COLO668 (cell line): ENCODE data around the gene ANKRD2.

Experiments used
- DNase-seq: peaks from one replicate; lab custom pipeline; 2025; ENCODE audit not compliant: unreplicated experiment; lab: John Stamatoyannopoulos, UW

ANKRD2 gene

DNA sequence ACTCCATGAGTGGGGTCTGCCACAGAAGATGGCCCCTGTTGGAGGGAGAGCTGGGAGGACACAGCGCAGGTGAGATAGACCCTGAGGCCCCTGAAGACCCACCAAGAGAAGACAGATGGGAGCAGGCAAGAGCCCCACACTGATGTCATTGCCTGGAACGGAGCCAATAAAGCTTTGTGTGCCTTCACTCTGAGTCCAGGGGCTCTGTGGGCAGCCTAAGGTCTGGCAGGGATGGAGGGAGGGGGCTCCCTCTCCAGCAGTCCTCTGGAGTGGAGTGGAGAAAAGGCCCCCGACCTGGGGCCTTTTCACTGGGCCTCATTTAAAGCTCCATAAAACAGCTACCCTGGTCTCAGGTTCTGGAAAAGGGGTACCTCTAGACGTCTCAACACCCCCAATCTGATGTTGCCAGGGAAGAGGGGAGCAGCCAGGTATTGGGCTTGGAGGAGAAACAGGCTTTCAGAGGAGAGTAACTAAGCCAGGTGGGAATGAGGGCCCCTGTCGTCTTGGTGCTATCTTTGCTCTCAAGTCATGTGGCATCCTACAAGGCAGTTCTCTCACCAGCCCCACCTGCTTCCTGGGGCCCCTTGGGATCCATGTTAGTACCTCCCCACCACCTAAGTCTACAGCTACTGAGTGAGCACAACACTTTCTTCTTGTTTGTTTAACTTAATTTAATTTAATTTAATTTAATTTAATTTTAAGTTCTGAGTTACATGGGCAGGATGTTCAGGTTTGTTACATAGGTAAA, 18.3 kb downstream of the ANKRD2 start:
- peak; percentile 0 for DNase-seq

DNA sequence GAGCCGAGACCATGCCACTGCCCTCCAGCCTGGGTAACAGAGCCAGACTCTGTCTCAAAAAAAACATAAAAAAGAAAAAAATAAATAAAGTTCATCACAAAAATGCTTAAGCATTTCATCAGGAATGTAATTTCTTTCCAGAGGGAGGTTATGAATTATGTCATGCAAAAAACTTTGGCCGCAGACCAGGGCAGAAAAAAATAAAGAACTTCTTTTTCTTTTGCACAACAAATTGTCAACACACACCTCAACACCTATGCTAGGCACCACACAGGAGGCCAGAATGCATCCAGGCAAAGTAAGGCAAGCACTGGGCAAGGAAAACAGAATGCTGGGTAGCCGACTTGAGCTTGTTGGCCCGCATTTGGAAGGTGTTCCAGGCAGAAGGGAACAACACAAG, 20.8 kb downstream of the ANKRD2 start:
- DNase-seq, result no peak

DNA sequence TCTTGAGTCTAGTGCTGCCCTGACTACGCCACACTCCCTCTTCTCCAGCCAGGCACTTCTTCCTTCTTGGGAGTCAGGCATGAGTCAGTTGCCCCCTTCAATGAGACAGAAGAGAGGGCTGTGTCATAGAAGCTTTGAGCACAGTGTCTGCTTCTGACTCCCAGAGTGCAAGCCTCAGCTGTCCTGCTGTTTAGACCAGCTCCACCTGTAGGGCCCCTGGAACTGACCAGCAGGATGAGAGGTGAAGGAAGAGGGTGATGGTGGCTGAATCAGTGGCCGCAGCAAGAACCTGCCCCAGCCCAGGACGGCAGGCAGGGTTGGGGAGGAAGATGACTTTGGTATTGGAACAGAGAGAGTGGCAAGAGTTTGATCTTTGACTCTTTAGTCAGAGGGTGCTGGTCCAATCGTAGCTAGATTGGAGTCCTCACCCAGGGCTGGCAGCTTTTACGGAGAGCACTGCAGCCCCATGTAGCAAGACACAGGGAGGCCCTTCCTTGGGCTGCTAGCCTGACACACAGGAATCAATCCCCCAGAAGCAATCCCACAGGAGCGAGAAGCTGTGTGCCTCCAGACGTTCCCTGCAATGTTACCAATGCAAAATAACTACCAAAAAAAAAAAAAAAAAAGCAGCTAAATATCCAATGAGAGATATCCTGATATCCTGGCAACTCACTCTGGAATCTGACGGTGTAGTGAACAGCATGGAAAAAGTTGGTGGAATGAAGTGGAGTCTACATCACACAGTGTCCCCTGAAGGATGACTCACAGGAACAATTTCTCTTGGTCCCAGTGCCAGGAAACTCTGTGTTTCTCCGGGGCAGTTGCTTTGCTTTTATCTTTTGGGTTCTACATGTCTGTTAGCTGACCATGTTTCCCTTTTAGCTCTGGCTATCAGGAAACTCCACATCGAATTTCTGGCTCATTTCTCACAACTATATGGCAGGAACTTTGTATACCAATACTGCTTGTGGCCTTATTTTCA, 23.8 kb downstream of the ANKRD2 start:
- DNase-seq, result no peak

DNA sequence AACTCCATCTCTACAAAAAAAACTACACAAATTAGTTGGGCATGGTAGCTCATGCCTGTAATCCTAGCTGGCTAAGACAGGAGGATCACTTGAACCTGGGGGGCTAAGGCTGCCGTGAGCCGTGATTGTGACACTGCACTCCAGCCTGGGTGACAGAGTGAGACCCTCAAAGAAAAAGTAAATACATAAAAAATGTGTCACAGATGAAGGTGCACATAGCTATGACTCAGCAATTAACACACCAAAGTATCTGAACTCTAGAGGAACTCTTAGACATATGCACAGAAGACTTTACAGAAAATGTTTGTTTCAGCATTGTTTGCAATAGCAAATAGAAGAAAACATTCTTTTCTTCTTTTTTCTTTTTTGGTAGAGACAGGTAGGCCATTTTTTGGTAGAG, 25.2 kb downstream of the ANKRD2 start:
- DNase-seq, result no peak

DNA sequence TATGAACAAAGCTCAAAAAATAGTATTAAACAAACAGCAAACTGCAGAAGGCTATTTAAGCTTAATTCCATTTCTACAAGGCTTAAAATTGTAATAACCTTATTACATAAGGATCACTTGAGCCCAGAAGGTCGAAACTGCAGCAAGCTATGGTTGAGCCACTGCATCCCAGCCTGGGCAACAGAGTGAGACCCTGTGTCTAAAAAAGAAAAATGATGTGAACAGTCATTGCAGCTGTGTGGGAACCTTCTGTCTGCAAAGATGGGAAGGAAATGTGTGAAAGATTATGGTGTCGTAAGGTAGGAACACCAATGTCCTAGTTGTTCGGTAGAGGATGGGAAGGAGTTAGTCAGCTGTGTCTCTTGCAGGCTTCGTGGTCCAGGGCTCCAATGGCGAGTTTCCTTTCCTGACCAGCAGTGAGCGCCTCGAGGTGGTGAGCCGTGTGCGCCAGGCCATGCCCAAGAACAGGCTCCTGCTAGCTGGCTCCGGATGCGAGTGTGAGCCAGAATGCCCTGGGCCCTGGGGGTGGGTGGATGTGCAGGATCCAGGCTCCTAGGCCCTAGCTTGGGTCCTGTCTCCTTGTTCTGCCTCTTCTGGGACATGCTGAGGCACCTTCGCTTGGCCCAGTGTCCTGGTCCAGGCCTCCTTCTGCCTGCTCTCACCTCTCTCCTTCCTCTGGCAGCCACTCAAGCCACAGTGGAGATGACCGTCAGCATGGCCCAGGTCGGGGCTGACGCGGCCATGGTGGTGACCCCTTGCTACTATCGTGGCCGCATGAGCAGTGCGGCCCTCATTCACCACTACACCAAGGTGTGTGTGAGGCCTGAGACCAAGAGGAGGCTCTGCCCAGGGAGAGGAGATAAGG, 26.1 kb downstream of the ANKRD2 start:
- no peak for DNase-seq

DNA sequence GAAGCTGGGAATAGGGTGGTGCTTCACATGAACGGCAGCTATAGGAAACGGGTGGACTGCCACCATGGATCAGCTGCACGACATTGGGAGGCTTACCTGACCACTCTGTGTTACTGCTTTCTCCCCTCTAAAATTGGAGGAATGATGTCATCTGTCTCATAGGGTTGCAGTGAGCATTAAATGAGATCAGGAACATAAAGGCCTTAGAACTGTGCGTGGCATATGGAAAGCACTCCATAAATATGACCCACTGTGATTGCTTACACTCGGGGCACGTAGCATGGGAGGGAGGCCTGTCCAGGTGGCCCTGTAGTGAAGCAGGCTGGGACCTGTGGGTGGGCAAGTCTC, 26.7 kb downstream of the ANKRD2 start:
- DNase-seq, result no peak

DNA sequence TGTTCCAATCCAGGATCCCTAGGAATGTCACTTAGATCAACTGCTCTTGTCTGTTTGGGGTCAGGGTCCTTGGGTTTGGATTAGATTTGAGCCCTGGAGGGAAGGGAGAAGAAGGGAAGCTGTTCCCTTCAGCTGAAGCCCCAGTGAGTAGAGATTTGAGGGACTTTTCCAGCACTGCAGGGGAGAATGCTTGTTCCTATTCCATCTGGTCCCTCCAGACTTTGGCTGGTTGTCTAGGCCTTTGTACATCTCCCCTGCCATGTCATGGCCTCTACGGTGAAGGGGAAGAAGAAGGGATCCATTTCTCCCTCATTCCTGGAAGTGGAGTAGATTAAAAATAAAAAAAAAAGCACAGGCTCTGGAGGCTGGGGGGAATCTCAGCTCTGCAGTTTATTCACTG, 28.0 kb downstream of the ANKRD2 start:
- DNase-seq, result no peak

DNA sequence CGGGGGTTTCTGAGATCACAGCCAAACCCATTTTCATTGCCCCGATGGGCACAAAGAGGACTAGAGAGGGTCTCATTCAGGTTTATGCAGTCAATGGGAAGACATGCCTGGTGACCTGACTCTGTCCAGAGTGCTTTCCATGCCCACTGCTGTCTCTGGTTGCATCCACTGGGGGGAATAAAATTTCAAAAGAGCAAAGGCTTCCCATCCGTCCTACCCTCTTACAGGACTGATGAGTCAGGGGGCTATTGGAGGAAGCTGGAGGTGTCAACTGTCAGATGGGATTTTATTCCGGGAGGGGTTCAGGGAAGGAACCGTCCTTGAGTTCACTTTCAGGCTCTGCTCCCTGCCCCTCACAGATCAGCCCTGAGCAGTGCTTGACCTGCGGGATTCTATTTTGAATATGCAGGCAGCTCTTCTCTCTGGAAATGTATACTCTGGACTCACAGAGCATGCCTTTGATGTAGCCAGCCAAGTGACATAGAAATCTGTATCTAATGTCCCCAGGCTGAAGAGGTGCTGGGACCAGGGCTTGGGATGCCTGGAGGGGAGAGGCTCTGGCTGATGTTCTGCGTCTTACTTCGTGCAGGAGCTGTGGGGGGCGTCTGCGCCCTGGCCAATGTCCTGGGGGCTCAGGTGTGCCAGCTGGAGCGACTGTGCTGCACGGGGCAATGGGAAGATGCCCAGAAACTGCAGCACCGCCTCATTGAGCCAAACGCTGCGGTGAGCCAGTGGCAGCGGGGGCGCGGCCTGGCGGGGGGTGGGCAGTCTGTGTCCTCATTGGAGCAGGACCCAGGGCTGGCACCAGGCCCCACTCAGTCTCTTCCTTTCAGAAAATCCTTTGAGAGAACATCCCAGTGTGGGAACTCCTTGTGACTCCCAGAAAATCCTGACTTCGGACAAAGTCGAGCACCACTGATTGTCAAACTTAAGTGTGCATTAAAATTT, 29.0 kb downstream of the ANKRD2 start:
- no peak for DNase-seq

DNA sequence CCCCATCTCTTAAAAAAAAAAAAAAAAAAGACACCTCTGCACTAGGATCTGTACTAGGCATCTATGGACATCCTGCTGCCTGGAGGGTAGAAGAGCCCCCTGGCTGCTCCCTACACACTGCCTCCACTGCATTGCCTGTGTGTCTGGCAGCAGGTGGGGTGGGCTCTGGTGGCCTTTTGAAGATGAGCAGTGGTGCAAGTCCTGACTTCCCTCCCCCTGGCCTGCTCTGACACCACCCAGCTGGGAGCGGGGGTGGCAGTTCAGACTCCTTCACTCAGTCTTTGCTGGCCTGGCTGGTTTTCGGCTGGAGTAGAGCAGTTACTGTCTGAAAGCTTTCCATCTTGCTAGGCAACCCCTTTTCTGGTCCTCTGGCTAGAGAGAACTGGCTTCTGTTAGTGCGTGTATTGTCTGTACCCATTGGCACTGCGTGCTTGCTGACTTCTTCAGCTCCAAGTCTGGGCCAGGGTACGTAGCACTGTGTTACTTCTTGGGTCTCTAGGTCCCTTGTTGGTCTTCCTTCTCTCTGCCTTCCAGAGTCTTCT, 34.6 kb downstream of the ANKRD2 start:
- no peak for DNase-seq

DNA sequence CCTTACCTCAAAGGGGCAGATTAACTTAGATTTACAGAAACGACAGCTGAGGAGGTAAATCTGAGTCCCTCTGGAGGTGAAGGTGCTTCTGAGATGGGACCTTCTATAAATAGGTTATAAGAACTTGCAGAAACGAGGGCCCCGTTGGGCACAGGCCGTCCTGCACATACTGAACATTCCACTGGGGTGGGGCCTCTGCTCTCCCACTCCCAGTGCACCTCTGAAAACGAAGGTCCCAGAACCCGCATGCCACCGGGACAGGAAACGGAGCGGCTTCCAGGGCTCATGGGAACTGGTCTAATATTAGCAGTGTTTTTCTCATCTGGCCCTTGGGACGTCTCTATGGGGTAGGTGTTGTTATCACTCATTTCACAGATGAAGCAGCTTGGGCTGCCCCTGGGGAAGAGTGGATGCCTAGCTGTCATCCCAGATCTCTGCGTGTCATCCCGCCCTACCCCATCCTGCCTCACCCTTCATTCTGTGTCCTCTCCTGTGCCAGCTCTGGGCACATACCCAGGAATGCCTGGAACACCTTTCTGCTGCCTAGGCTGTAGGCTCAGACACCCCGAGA, 36.5 kb downstream of the ANKRD2 start:
- no peak for DNase-seq

DNA sequence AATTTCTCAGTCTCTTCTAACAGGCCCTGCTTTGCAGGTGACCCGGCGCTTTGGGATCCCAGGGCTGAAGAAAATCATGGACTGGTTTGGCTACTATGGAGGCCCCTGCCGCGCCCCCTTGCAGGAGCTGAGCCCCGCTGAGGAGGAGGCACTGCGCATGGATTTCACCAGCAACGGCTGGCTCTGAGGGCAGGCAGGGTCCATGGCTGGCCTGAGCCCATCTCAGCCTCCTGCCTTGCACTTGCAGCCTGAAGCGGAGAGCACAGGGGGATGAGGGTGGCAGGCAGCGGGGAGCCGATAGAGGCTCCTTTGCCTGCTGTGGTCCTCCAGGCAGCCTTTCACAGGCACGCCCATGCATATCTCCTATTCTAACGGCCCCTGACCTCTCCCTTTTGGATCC, 38.9 kb downstream of the ANKRD2 start:
- no peak for DNase-seq

DNA sequence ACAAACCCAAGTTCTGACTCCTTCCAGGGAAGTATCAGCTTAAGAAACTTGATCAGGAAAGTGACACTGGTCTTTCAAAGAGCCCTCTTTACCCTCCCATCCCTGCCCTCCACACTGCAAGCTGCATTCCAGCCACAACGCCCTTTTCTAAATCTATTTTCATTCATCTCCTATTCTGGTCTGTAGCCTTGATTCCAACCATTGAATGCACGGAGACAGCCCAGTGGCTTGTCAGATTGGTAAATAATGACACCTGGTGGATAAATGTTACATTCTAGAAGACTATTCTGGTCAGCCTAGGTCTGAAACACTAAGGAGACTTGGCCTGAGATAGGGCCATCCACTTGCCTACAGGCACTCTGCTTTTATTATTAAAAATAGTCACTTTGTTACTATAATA, 39.8 kb downstream of the ANKRD2 start:
- peak; percentile 1 for DNase-seq

DNA sequence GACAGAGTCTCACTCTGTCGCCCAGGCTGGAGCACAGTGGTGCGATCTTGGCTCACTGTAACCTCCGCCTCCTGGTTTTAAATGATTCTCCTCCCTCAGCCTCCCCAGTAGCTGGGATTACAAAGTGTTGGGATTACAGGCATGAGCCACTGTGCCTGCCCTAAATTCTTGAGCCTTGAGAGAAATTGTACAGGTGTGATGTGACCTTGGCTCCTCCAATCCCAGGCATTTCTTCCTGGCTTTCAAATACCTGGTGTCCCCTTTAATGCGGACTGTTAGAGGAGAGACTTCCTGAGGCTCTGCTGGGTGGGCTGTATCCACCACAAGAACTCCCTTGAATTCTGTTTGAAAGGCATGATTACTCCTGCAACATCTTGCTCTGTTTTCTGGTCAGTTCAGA, 45.7 kb downstream of the ANKRD2 start:
- DNase-seq, result no peak

DNA sequence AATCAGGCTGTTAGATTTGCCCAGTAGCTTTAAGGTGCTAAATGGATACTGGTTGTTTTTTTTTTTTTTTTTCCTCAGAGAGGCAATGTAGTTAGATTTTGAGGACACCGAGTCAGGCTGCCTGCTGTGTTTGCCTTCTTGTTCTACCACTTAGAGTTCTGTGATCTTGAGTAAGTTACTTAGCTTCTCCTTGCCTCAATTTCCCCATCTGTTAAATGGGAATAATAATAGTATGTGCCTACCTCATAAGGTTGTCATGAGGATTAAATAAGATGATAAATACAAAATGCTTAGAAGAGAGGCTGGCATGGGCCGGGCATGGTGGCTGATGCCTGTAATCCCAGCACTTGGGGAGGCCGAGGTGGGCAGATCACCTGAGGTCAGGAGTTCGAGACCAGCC, 46.2 kb downstream of the ANKRD2 start:
- DNase-seq, result no peak

DNA sequence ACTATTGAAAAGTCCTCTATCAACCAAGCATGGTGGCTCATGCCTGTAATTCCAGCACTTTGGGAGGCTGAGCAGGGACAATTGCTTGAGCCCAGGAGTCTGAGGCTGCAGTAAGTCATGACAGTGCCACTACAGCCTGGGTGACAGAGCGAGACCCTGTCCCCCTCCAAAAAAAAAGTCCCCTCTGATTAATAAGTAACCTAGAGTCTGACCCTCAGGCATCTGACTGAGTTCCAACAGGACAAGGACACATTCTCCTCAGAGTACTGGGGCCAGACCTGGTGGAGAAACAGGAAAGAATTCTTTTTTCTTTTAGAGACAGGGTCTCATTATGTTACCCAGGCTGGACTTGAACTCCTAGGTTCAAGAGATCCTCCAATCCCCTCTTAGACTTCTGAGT, 50.7 kb downstream of the ANKRD2 start:
- DNase-seq, result no peak

DNA sequence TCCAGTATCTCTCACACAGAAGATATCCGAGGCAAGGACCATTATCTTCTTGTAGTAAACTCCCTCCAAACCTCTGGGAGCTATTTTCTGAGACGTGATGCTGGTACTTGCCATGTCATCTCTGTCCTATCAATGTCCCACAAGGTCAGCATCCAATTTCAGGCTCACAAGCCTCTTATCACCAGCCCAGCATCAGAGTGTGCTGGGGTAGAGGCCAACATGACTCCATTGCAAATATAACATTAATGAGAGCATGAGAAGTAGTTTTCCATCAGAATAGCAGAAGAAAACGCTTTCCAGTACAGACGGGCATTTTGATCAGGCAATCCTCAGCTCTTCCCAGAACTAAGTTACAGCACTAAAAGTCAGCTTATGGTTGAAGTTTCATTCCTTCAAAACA, 55.2 kb downstream of the ANKRD2 start:
- DNase-seq, result no peak

DNA sequence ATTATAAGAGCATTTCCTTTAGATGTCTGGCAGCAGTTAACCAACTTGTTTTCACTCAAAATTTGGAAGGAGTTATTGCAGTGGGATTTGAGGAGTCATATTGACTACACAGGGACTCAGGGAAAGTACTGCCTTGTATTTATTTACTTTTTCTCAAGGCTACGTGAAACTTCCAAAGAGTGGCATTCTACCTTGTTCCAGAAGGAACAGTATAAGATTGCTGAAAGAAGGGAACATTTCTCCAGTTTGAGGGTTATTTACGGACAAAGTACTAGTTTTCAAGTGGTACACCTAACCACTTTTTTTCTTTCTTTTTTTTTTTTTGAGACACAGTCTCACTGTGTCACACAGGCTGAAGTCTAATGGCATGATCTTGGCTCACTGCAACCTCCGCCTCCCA, 55.6 kb downstream of the ANKRD2 start:
- DNase-seq, result no peak

DNA sequence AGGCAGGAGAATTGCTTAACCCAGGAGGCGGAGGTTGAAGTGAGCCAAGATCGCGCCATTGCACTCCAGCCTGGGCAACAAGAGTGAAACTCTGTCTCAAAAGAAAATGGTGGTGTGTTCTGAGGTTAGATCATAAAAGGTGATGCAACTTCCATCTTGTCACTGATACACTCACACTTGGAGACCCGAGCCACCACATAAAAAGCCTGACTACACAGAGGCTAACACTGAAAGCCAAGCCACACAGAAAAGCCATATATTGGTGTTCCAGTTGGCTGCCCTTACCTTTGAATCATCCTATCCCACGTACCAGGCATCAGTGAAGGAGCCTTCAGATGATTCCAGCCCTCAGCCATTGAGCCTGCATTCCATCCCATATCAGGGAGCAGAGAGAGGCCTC, 56.7 kb downstream of the ANKRD2 start:
- no peak for DNase-seq

DNA sequence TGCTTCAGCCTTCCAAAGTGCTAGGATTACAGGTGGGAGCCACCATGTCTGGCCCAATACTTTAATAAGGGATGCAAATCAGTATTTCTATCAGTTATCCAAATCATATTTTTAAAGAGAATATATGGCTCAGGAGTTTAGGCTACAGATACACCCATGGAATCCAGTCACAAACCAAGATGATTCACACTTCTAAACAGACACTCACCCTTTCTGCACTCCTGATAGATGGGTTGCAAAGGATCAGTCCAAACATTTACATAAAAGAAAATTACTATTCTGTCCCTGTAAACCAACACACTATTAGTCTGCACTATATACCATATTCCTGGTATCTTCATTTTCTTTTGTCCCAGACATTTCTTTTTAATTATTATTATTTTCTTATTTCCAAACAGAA, 58.5 kb downstream of the ANKRD2 start:
- DNase-seq, result no peak
